SK-N-SH (cell line): Measurements from ENCODE around the gene LMX1A. TPM values are rescaled to one million over a fixed set of nuclear protein-coding genes. Genes with fewer than 3 reads are reported as not detected.

Experiments used
- CTCF ChIA-PET: fragments of 300-600, 350-600 bp; formaldehyde crosslinking; extraction: SDS; loops from one replicate; lab custom pipeline; 2021; lab: Yijun Ruan, JAX
- POLR2A ChIA-PET: fragments of 350-600 bp; sonication (Branson Sonifier 250); formaldehyde crosslinking; extraction: SDS; loops from one replicate; lab custom pipeline; 2020; ENCODE audit warnings: antibody characterized with exemption, inconsistent platforms; lab: Yijun Ruan, JAX
- DNase-seq: peaks from one replicate; pipeline ENCODE4 v3.0.0; 2012
- H2AFZ ChIP-seq: fragments of 200-600 bp; sonication (generic); 2 replicates; pipeline ENCODE4 v1.8.1; 2016; ENCODE audit warnings: antibody characterized with exemption, mild to moderate bottlenecking, low read depth
- H3F3A ChIP-seq: fragments of 200-600 bp; sonication (generic); replicated peaks from 2 replicates; pipeline ENCODE3; 2016; ENCODE audit warnings: antibody characterized with exemption, mild to moderate bottlenecking; ENCODE audit not compliant: insufficient read depth
- H3K27ac ChIP-seq, 2 experiments: fragments of 200-500 bp in 1 of 2; fragments of 200-600 bp in 1 of 2; sonication (Bioruptor generic) in 1 of 2; sonication (generic), shearing (Covaris generic) in 1 of 2; 2 replicates each; pipeline versions ENCODE4 v1.5.1 to v1.6.1; 2014 to 2016; ENCODE audit warnings: low read depth in 2 of 2, inconsistent platforms in 1 of 2, low read length in 1 of 2, mild to moderate bottlenecking in 1 of 2, mixed read lengths in 1 of 2
- H3K27me3 ChIP-seq: fragments of 200-600 bp; sonication (generic), shearing (Covaris generic); 2 replicates; pipeline ENCODE4 v1.6.1; 2016; ENCODE audit warnings: mixed run types; ENCODE audit not compliant: insufficient read depth
- H3K36me3 ChIP-seq, 2 experiments: fragments of 200-500 bp in 1 of 2; fragments of 200-600 bp in 1 of 2; sonication (Bioruptor generic) in 1 of 2; sonication (generic) in 1 of 2; replicated peaks in 1 of 2; 2 replicates each; pipeline versions ENCODE3 to v1.5.1; 2014 to 2016; ENCODE audit warnings: low read length in 1 of 2, mild to moderate bottlenecking in 1 of 2; ENCODE audit not compliant: insufficient read depth in 2 of 2, control insufficient read depth in 1 of 2
- H3K4me1 ChIP-seq, 2 experiments: fragments of 200-500 bp in 1 of 2; fragments of 200-600 bp in 1 of 2; sonication (Bioruptor generic) in 1 of 2; sonication (generic), shearing (Covaris generic) in 1 of 2; 2 replicates each; pipeline versions ENCODE4 v1.5.1 to v1.6.1; 2014 to 2016; ENCODE audit warnings: low read depth in 1 of 2, low read length in 1 of 2, mixed run types in 1 of 2; ENCODE audit not compliant: insufficient read depth in 2 of 2, control insufficient read depth in 1 of 2
- H3K4me2 ChIP-seq: fragments of 200-600 bp; sonication (generic), shearing (Covaris generic); 2 replicates; pipeline ENCODE4 v1.6.1; 2017; ENCODE audit warnings: mixed run types
- H3K4me3 ChIP-seq, 2 experiments: fragments of 200-500 bp in 1 of 2; fragments of 200-600 bp in 1 of 2; sonication (Bioruptor generic) in 1 of 2; sonication (generic), shearing (Covaris generic) in 1 of 2; 2 replicates each; pipeline versions ENCODE4 v1.5.1 to v1.8.1; 2014 to 2016; ENCODE audit warnings: low read depth in 2 of 2, inconsistent platforms in 1 of 2, low read length in 1 of 2, mild to moderate bottlenecking in 1 of 2, mixed read lengths in 1 of 2, moderate library complexity in 1 of 2
- H3K79me2 ChIP-seq: fragments of 200-600 bp; sonication (generic); 2 replicates; pipeline ENCODE4 v1.8.1; 2017; ENCODE audit warnings: mild to moderate bottlenecking; ENCODE audit not compliant: insufficient read depth
- H3K9ac ChIP-seq: fragments of 200-600 bp; sonication (generic); 2 replicates; pipeline ENCODE4 v1.6.1; 2017; ENCODE audit warnings: mixed run types
- H3K9me2 ChIP-seq: fragments of 200-600 bp; sonication (generic); 2 replicates; pipeline ENCODE4 v1.6.1; 2017; ENCODE audit warnings: mixed run types
- H3K9me3 ChIP-seq: fragments of 200-600 bp; sonication (generic); 2 replicates; pipeline ENCODE4 v1.6.1; 2017; ENCODE audit warnings: mixed run types, mild to moderate bottlenecking, moderate library complexity
- H4K20me1 ChIP-seq: fragments of 200-600 bp; sonication (generic); 2 replicates; pipeline ENCODE4 v1.6.1; 2017; ENCODE audit warnings: mild to moderate bottlenecking, mixed run types; ENCODE audit not compliant: insufficient read depth
- CTCF ChIP-seq: fragments of 200-600 bp; sonication (generic); IDR thresholded peaks from 2 replicates; pipeline ENCODE4 v1.6.1; 2017; ENCODE audit warnings: antibody characterized with exemption, mild to moderate bottlenecking, moderate library complexity
- FOSL2 ChIP-seq: IDR thresholded peaks from 2 replicates; pipeline ENCODE4 v1.4.0; 2012; ENCODE audit warnings: low read depth, mild to moderate bottlenecking, moderate library complexity, borderline replicate concordance
- MEF2A ChIP-seq: IDR thresholded peaks from 2 replicates; pipeline ENCODE4 v1.4.0; 2012; ENCODE audit warnings: low read depth, borderline replicate concordance
- NFIC ChIP-seq: IDR thresholded peaks from 2 replicates; pipeline ENCODE4 v1.4.0; 2012; ENCODE audit warnings: borderline replicate concordance
- POLR2AphosphoS5 ChIP-seq: IDR thresholded peaks from 2 replicates; pipeline ENCODE4 v1.6.1; 2012; ENCODE audit warnings: low read depth, low read length
- RCOR1 ChIP-seq: fragments of 150-350 bp; IDR thresholded peaks from 2 replicates; pipeline ENCODE4 v1.6.1; 2017; ENCODE audit warnings: antibody characterized with exemption, low read length
- SIN3A ChIP-seq: IDR thresholded peaks from 2 replicates; pipeline ENCODE4 v1.6.1; 2012; ENCODE audit warnings: low read depth, mild to moderate bottlenecking, low read length, moderate library complexity, borderline replicate concordance
- TCF12 ChIP-seq: IDR thresholded peaks from 2 replicates; pipeline ENCODE4 v1.4.0; 2012
- WGBS: methylation state at CpG from one replicate; pipeline ENCODE4 v1.1.6; 2017; ENCODE audit warnings: low lambda C conversion rate; 5-methylcytosine and 5-hydroxymethylcytosine counted together
- polyA plus RNA-seq, 3 experiments: library from polyadenylated mRNA; depleted of rRNA; stranded (reverse); fragments of >200 nt; gene quantifications; 2 replicates each; pipeline ENCODE4 v1.2.3, GENCODE V29; 2012

The LMX1A gene
- polyA plus RNA-seq, 1 of the 3 experiments (the other 2 are of a cell fraction): not detected

GRCh38 chr1:165376041-165376810 is 19.7 kb upstream of the LMX1A start:
- no peaks in the 10 kb centered on the region for H3K4me1 ChIP-seq
- peaks cover 9% of the 10 kb centered on the region for H3K27me3 ChIP-seq
- H4K20me1 ChIP-seq: no peaks in the 10 kb centered on the region
- H3K9ac ChIP-seq: no peak overlapping the region
- H2AFZ ChIP-seq: no peak overlapping the region
- DNase-seq: no peak
- WGBS: 67% methylated on average over 28 of the region's 46 CpGs
- H3K9me2 ChIP-seq: no peaks in the 10 kb centered on the region
- no peaks in the 10 kb centered on the region for H3K79me2 ChIP-seq
- H3K27ac ChIP-seq: no peak overlapping the region
- POLR2A ChIA-PET: no interaction called here
- no peaks in the 10 kb centered on the region for H3K36me3 ChIP-seq
- H3K9me3 ChIP-seq: no peaks in the 10 kb centered on the region
- H3K4me3 ChIP-seq: no peak overlapping the region
- H3K4me2 ChIP-seq: no peak overlapping the region
- no peaks in the 10 kb centered on the region for H3F3A ChIP-seq
- TF ChIP-seq FOSL2 (no peak), SIN3A (no peak)
- TF ChIP-seq, all 33 proteins: peak for 0
- CTCF ChIA-PET: interaction anchor here (0.7 to 3.8 kb wide), 4 partner anchors 8 to 216 kb away, joined by 3 to 23 read pairs (median 6); no protein-coding TSS in a partner anchor

DNA sequence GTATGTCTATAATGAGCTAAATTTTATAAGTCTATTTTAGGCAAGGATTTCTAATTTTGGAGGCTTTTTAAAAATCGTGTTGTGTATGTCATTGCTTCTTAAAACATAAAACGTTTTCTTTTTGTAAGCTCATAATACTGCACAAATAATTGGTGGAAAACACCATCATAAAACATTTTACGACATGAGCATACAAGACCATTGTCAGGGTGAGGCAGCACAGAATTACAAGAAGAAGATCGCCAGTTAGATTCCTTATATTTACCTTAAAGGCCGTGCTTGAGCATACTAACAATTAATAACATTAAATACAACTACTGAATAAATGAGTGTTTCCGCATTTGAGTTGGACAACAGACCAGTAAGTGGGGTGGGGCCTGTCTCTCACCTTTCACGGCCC is 19.1 kb upstream of the LMX1A start:
- no peaks in the 10 kb centered on the region for H3K36me3 ChIP-seq
- H3K4me2 ChIP-seq: no peak overlapping the region
- H3F3A ChIP-seq: no peaks in the 10 kb centered on the region
- no peaks in the 10 kb centered on the region for H3K9me2 ChIP-seq
- no peak overlapping the region for H2AFZ ChIP-seq
- H3K27me3 ChIP-seq: peaks cover 9% of the 10 kb centered on the region
- no peaks in the 10 kb centered on the region for H3K79me2 ChIP-seq
- no peak for DNase-seq
- no peak overlapping the region for H3K4me3 ChIP-seq
- TF ChIP-seq NFIC: no peak
- no peak for TF ChIP-seq RCOR1
- TF ChIP-seq MEF2A: no peak
- no peak for TF ChIP-seq TCF12
- no peak for TF ChIP-seq CTCF
- TF ChIP-seq POLR2AphosphoS5: no peak
- ChIA-PET POLR2A (no interaction called here), CTCF (interaction anchor here (0.7 to 3.8 kb wide), 5 partner anchors 8 to 217 kb away, joined by 3 to 23 read pairs (median 5); no protein-coding TSS in a partner anchor)
- 58% methylated on average over 7 of the region's 7 CpGs for WGBS
- H4K20me1 ChIP-seq: no peaks in the 10 kb centered on the region
- H3K4me1 ChIP-seq: no peaks in the 10 kb centered on the region
- no peaks in the 10 kb centered on the region for H3K9me3 ChIP-seq
- H3K27ac ChIP-seq: no peak overlapping the region
- no peak overlapping the region for H3K9ac ChIP-seq
